Suprapubic skin (tissue), 3 donors: ENCODE data around the gene STX16.

ENCODE experiments used
- CTCF ChIP-seq, 2 donors: fragments of 200-600 bp in 1 of 2; fragments of 450-650 bp in 1 of 2; sonication (generic) in 1 of 2; IDR thresholded peaks; one replicate each; pipeline ENCODE4 v1.5.1; 2016 to 2019; ENCODE audit warnings: antibody characterized with exemption in 2 of 2, mild to moderate bottlenecking in 1 of 2, moderate library complexity in 1 of 2
- POLR2AphosphoS5 ChIP-seq, 3 donors: sonication (generic); formaldehyde crosslinking; IDR thresholded peaks; one replicate each; pipeline ENCODE4 v1.6.1; 2017; ENCODE audit warnings: antibody characterized with exemption in 3 of 3

- no peak for TF ChIP-seq CTCF (IDR thresholded peaks at IDR 0.05)
- no peak for TF ChIP-seq POLR2AphosphoS5 (IDR thresholded peaks at IDR 0.05)
These were observed 14.6 kb upstream of the STX16 start for GRCh38 chr20:58636396-58636982.
